Measurements from ENCODE around the gene COA7. TPM values are rescaled to one million over a fixed set of nuclear protein-coding genes. Genes with fewer than 3 reads are reported as not detected.

COA7 gene
- polyA plus RNA-seq, 1 of the 3 experiments (the other 2 are of a cell fraction): 9.0 TPM

DNA sequence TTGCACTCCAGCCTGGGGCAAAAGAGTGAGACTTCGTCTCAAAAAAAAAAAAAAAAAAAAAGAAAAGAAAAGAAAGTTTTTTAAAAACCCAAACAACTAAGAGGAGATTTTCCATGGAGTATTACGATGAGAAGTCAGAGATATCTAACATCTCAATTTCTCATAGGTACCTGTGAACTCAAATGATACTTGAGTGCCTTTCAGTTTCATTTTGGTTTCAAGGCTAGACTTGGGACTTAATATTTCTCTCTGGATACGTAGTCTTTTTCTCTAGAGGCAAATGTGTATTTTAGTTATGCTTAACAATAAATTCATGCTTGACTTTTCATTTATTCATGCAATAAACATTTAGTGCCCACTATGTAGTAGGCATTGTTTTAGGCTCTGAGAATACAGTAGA is 43.1 kb upstream of the COA7 start:
- H3K9ac ChIP-seq: no peak overlapping the region
- 93% methylated on average over 3 of the region's 3 CpGs for WGBS (ENCODE audit: low lambda C conversion rate)
- CTCF ChIA-PET: no interaction called here

DNA sequence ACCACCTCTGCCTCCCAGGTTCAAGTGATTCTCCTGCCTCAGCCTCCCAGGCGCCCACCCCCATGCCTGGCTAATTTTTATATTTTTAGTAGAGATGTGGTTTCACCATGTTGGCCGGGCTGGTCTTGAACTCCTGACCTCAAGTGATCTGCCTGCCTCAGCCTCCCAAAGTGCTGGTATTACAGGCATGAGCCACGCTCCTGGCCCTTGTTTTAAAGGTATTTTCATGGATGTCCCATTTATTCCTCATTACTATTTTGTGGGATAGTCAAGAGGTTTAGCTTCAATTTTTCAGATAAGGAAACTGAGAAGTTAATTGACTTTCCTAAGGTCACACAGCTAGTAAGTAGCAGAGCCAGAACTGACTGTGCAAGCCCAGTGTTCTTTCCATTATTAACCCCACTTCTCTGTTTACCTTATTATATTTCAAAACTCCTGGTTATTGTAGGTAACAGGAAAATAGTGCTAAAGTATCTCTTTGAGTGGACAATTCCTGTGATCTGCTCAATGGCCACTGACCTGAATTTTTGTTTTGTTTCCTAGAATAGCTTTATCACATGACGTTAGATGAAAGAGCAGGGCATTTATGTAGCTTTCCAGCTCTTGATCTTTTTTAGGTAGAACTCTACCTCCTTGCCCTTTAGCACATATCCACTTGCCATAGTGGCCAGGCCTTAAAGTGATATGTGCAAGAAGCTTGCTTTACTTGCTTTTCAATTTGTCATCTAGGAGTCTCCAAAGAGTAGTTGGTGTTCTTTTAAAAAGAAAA is 41.7 kb upstream of the COA7 start:
- 92% methylated on average over 4 of the region's 4 CpGs for WGBS (ENCODE audit: low lambda C conversion rate)
- Histone ChIP-seq H2AFZ (ENCODE audit: low read depth) (no peak overlapping the region), H3K9me2 (no peaks in the 10 kb centered on the region), H4K20me1 (ENCODE audit: insufficient read depth) (peaks cover 14% of the 10 kb centered on the region; the same call in 1 of the 2 replicates), H3K4me3 (ENCODE audit: low read depth in 2 of 2, low read length in 1 of 2) (no peak overlapping the region), H3K9me3 (no peaks in the 10 kb centered on the region), H3K79me2 (ENCODE audit: insufficient read depth) (peaks cover 82% of the 10 kb centered on the region), H3K36me3 (replicated peaks in 1 of 2; ENCODE audit: control insufficient read depth in 1 of 2, insufficient read depth in 2 of 2, low read length in 1 of 2) (no peaks in the 10 kb centered on the region), H3K27ac (ENCODE audit: low read depth in 2 of 2, low read length in 1 of 2) (no peak overlapping the region), H3K4me2 (no peak overlapping the region), H3K27me3 (ENCODE audit: insufficient read depth) (no peaks in the 10 kb centered on the region), H3F3A (replicated peaks; ENCODE audit: insufficient read depth) (no peaks in the 10 kb centered on the region), H3K4me1 (ENCODE audit: control insufficient read depth in 1 of 2, insufficient read depth in 2 of 2, low read depth in 1 of 2, low read length in 1 of 2) (no peaks in the 10 kb centered on the region), H3K9ac (no peak overlapping the region)
- ChIA-PET POLR2A (no interaction called here), CTCF (interaction anchor here (1.0 kb wide), 1 partner anchor 9 kb away, joined by 3 read pairs; no protein-coding TSS in a partner anchor)
- TF ChIP-seq MEF2A (IDR thresholded peaks at IDR 0.05; ENCODE audit: borderline replicate concordance, low read depth): no peak
- no peak for TF ChIP-seq TCF12 (IDR thresholded peaks at IDR 0.05)
- no peak for TF ChIP-seq TAF1 (IDR thresholded peaks at IDR 0.05; ENCODE audit: borderline replicate concordance, low read depth, low read length)
- TF ChIP-seq, protein P1, sequence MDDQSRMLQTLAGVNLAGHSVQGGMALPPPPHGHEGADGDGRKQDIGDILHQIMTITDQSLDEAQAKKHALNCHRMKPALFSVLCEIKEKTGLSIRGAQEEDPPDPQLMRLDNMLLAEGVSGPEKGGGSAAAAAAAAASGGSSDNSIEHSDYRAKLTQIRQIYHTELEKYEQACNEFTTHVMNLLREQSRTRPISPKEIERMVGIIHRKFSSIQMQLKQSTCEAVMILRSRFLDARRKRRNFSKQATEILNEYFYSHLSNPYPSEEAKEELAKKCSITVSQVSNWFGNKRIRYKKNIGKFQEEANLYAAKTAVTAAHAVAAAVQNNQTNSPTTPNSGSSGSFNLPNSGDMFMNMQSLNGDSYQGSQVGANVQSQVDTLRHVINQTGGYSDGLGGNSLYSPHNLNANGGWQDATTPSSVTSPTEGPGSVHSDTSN (IDR thresholded peaks at IDR 0.05): no peak
- no peak for TF ChIP-seq FOXM1 (IDR thresholded peaks at IDR 0.05; ENCODE audit: low read depth)
- TF ChIP-seq, protein P2, sequence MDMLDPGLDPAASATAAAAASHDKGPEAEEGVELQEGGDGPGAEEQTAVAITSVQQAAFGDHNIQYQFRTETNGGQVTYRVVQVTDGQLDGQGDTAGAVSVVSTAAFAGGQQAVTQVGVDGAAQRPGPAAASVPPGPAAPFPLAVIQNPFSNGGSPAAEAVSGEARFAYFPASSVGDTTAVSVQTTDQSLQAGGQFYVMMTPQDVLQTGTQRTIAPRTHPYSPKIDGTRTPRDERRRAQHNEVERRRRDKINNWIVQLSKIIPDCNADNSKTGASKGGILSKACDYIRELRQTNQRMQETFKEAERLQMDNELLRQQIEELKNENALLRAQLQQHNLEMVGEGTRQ (IDR thresholded peaks at IDR 0.05; ENCODE audit: borderline replicate concordance, low read depth, low read length): no peak
- TF ChIP-seq POLR2AphosphoS5 (IDR thresholded peaks at IDR 0.05; ENCODE audit: low read depth, low read length): no peak
- no peak for TF ChIP-seq CHD2 (IDR thresholded peaks at IDR 0.05; ENCODE audit: low read length, partially characterized antibody)
- no peak for TF ChIP-seq NFIC (IDR thresholded peaks at IDR 0.05; ENCODE audit: borderline replicate concordance)
- TF ChIP-seq, protein P3, sequence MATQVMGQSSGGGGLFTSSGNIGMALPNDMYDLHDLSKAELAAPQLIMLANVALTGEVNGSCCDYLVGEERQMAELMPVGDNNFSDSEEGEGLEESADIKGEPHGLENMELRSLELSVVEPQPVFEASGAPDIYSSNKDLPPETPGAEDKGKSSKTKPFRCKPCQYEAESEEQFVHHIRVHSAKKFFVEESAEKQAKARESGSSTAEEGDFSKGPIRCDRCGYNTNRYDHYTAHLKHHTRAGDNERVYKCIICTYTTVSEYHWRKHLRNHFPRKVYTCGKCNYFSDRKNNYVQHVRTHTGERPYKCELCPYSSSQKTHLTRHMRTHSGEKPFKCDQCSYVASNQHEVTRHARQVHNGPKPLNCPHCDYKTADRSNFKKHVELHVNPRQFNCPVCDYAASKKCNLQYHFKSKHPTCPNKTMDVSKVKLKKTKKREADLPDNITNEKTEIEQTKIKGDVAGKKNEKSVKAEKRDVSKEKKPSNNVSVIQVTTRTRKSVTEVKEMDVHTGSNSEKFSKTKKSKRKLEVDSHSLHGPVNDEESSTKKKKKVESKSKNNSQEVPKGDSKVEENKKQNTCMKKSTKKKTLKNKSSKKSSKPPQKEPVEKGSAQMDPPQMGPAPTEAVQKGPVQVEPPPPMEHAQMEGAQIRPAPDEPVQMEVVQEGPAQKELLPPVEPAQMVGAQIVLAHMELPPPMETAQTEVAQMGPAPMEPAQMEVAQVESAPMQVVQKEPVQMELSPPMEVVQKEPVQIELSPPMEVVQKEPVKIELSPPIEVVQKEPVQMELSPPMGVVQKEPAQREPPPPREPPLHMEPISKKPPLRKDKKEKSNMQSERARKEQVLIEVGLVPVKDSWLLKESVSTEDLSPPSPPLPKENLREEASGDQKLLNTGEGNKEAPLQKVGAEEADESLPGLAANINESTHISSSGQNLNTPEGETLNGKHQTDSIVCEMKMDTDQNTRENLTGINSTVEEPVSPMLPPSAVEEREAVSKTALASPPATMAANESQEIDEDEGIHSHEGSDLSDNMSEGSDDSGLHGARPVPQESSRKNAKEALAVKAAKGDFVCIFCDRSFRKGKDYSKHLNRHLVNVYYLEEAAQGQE (IDR thresholded peaks at IDR 0.05; ENCODE audit: low read depth, low read length): no peak
- DNase-seq: no peak

More for the DNA sequence above, 43.1 kb upstream of the COA7 start:
- Histone ChIP-seq H3F3A (replicated peaks; ENCODE audit: insufficient read depth) (no peaks in the 10 kb centered on the region), H3K4me1 (ENCODE audit: control insufficient read depth in 1 of 2, insufficient read depth in 2 of 2, low read depth in 1 of 2, low read length in 1 of 2) (no peaks in the 10 kb centered on the region), H4K20me1 (ENCODE audit: insufficient read depth) (peaks cover 20% of the 10 kb centered on the region; the same call in 1 of the 2 replicates), H3K4me3 (ENCODE audit: low read depth in 2 of 2, low read length in 1 of 2) (no peak overlapping the region), H3K79me2 (ENCODE audit: insufficient read depth) (peaks cover 85% of the 10 kb centered on the region), H3K9me3 (no peaks in the 10 kb centered on the region), H3K36me3 (replicated peaks in 1 of 2; ENCODE audit: control insufficient read depth in 1 of 2, insufficient read depth in 2 of 2, low read length in 1 of 2) (no peaks in the 10 kb centered on the region), H3K9me2 (no peaks in the 10 kb centered on the region), H3K4me2 (no peak overlapping the region), H3K27ac (ENCODE audit: low read depth in 2 of 2, low read length in 1 of 2) (no peak overlapping the region), H3K27me3 (ENCODE audit: insufficient read depth) (no peaks in the 10 kb centered on the region), H2AFZ (ENCODE audit: low read depth) (no peak overlapping the region)
- POLR2A ChIA-PET: no interaction called here
- TF ChIP-seq JUND (IDR thresholded peaks at IDR 0.05): no peak
- TF ChIP-seq, protein P4, sequence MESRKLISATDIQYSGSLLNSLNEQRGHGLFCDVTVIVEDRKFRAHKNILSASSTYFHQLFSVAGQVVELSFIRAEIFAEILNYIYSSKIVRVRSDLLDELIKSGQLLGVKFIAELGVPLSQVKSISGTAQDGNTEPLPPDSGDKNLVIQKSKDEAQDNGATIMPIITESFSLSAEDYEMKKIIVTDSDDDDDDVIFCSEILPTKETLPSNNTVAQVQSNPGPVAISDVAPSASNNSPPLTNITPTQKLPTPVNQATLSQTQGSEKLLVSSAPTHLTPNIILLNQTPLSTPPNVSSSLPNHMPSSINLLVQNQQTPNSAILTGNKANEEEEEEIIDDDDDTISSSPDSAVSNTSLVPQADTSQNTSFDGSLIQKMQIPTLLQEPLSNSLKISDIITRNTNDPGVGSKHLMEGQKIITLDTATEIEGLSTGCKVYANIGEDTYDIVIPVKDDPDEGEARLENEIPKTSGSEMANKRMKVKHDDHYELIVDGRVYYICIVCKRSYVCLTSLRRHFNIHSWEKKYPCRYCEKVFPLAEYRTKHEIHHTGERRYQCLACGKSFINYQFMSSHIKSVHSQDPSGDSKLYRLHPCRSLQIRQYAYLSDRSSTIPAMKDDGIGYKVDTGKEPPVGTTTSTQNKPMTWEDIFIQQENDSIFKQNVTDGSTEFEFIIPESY (IDR thresholded peaks at IDR 0.05; ENCODE audit: borderline replicate concordance, low read depth): no peak
- TF ChIP-seq TAF1 (IDR thresholded peaks at IDR 0.05; ENCODE audit: borderline replicate concordance, low read depth, low read length): no peak
- no peak for TF ChIP-seq ELF1 (IDR thresholded peaks at IDR 0.05)
- TF ChIP-seq SMC3 (IDR thresholded peaks at IDR 0.05; ENCODE audit: low read depth, low read length): no peak
- DNase-seq: no peak
